Activated B cell treated with CpG ODN at 0.5 μM for 24 hours (primary cell): ENCODE data around the gene FBH1. TPM values are rescaled to one million over a fixed set of nuclear protein-coding genes. Genes with fewer than 3 reads are reported as not detected.
"Not testable (repeated sequence)": the region's sequence is repeated elsewhere in the genome, so short reads cannot be mapped to it uniquely, and the experiment has no call there.

Source experiments
- ATAC-seq: fragments of 200-7000 bp; cut with Tn5 transposase; one replicate; pipeline ENCODE4 v1.10.0; 2021; ENCODE audit warnings: low read depth, mild to moderate bottlenecking, moderate library complexity
- CTCF ChIA-PET: fragments of 350-600 bp; sonication (Branson Sonifier 250); formaldehyde crosslinking; loops from one replicate; lab custom pipeline; 2021; ENCODE audit warnings: antibody characterized with exemption; lab: Charles Lee
- POLR2A ChIA-PET: fragments of 350-600 bp; sonication (Branson Sonifier 250); formaldehyde crosslinking; loops from one replicate; lab custom pipeline; 2021; ENCODE audit warnings: antibody characterized with exemption; lab: Charles Lee
- DNase-seq: peaks from one replicate; pipeline ENCODE4 v3.0.0; 2022
- H3K27ac Mint-ChIP-seq: one replicate; pipeline ENCODE4 v1.8.0; 2020; ENCODE audit warnings: mixed read lengths
- H3K27me3 Mint-ChIP-seq: one replicate; pipeline ENCODE4 v1.8.0; 2021; ENCODE audit warnings: mixed read lengths
- H3K36me3 Mint-ChIP-seq: one replicate; pipeline ENCODE4 v1.8.0; 2021; ENCODE audit warnings: low read depth, mixed read lengths
- H3K4me1 Mint-ChIP-seq: one replicate; pipeline ENCODE4 v1.8.0; 2021; ENCODE audit warnings: mixed read lengths
- H3K4me3 Mint-ChIP-seq: one replicate; pipeline ENCODE4 v1.8.0; 2020; ENCODE audit warnings: mild to moderate bottlenecking, mixed read lengths
- H3K9me3 Mint-ChIP-seq: one replicate; pipeline ENCODE4 v1.8.0; 2020; ENCODE audit warnings: mixed read lengths
- CTCF ChIP-seq: fragments of 200-600 bp; IDR thresholded peaks from one replicate; pipeline ENCODE4 v1.8.0; 2022; ENCODE audit warnings: antibody characterized with exemption, mild to moderate bottlenecking
- intact Hi-C: fragments of 100-400 bp; cut with micrococcal nuclease; formaldehyde crosslinking; loops from one replicate; pipeline ENCODE4 v1.15.1; 2024
- total RNA-seq: library from RNA; stranded (reverse); gene quantifications from 2 replicates; pipeline ENCODE4 v1.2.3, GENCODE V29; 2022

FBH1 gene
- total RNA-seq, 1 donor from 2014 or later = 65.5 TPM

- ATAC-seq = no peak
- no peak overlapping the region for H3K27ac Mint-ChIP-seq
- peaks cover 14% of the 10 kb centered on the region for H3K4me1 Mint-ChIP-seq
- no peaks in the 10 kb centered on the region for H3K27me3 Mint-ChIP-seq
- no peak overlapping the region for H3K4me3 Mint-ChIP-seq
- H3K36me3 Mint-ChIP-seq = peaks cover 15% of the 10 kb centered on the region
- CTCF ChIA-PET = no interaction called here
- no peak for DNase-seq
- no peak for TF ChIP-seq CTCF
- H3K9me3 Mint-ChIP-seq = no peaks in the 10 kb centered on the region
- POLR2A ChIA-PET = no interaction called here
- intact Hi-C loops = no loop called here
Observed at GRCh38 chr10:5942474-5942873, 52.4 kb downstream of the FBH1 start.

GRCh38 chr10:5943536-5943935 is 53.5 kb downstream of the FBH1 start:
- no peak for ATAC-seq
- no peak for DNase-seq
- CTCF ChIA-PET = no interaction called here
- no peaks in the 10 kb centered on the region for H3K27me3 Mint-ChIP-seq
- H3K9me3 Mint-ChIP-seq = no peaks in the 10 kb centered on the region
- no peak for TF ChIP-seq CTCF
- POLR2A ChIA-PET = no interaction called here
- peaks cover 4% of the 10 kb centered on the region for H3K36me3 Mint-ChIP-seq
- no peak overlapping the region for H3K27ac Mint-ChIP-seq
- H3K4me3 Mint-ChIP-seq = no peak overlapping the region
- peaks cover 14% of the 10 kb centered on the region for H3K4me1 Mint-ChIP-seq
- intact Hi-C loops = no loop called here

GRCh38 chr10:5944389-5945189 is 54.5 kb downstream of the FBH1 start:
- Mint-ChIP-seq H3K4me1 (peaks cover 14% of the 10 kb centered on the region), H3K36me3 (no peaks in the 10 kb centered on the region), H3K4me3 (no peak overlapping the region), H3K27me3 (no peaks in the 10 kb centered on the region), H3K27ac (no peak overlapping the region), H3K9me3 (no peaks in the 10 kb centered on the region)
- ChIA-PET POLR2A (no interaction called here), CTCF (no interaction called here)
- intact Hi-C loops = loop anchor here (5.0 kb wide), 1 partner anchor 68 kb away; no protein-coding TSS in a partner anchor
- no peak for TF ChIP-seq CTCF
- ATAC-seq (no peak), DNase-seq (no peak)

- Mint-ChIP-seq H3K9me3 (no peaks in the 10 kb centered on the region), H3K27me3 (no peaks in the 10 kb centered on the region), H3K4me1 (peaks cover 14% of the 10 kb centered on the region), H3K27ac (no peak overlapping the region), H3K36me3 (no peaks in the 10 kb centered on the region), H3K4me3 (peak overlapping the region; percentile 32)
- DNase-seq (no peak), ATAC-seq (no peak)
- ChIA-PET POLR2A (no interaction called here), CTCF (no interaction called here)
- no peak for TF ChIP-seq CTCF
- intact Hi-C loops = loop anchor here (5.0 kb wide), 1 partner anchor 67 kb away; no protein-coding TSS in a partner anchor
Observed at GRCh38 chr10:5945190-5945509, 55.1 kb downstream of the FBH1 start.

DNA sequence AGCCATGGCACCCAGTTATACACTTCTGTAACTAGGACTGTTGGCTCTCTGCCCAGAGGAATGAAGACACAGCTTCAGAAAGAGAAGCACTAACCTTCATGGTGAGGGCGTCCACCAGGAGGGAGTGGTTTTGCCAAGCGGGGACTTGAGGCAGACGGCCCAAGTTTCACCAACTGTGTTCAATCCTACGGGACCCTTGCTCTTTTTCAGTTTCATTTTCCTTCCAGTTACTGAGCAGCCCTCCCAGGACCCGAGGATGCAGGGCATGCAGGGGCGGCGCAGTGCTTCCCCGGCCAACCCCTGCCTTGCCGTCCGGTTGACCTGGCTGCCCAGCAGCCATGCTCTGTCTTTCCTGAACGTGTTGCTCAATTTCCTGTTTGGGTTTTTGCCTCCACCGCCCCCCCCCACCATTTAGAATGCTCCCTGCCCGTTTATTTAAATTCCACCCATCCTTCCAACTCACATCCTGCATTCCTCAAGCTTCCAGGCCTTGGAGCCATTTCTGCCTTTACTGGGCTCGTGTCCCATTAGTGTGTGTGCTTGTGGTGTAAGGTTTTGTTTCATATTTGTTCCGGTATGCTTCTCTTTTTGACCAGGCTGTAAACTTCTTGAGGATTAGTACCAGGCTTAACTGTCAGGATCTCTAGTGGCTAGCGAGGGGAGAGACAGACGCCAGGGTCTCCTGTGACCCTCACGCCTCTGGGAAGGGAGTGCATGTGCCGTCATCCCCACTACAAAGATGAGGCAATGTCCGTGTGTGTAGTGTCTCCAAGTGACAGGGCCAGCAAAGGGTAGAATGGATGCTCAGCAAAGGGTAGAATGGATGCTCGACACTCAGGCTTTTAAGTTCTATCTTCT is 55.7 kb downstream of the FBH1 start:
- peaks cover 10% of the 10 kb centered on the region for H3K4me1 Mint-ChIP-seq
- no peak for DNase-seq
- intact Hi-C loops = loop anchor here (5.0 kb wide), 1 partner anchor 67 kb away; no protein-coding TSS in a partner anchor
- no peaks in the 10 kb centered on the region for H3K9me3 Mint-ChIP-seq
- no peak overlapping the region for H3K27ac Mint-ChIP-seq
- ChIA-PET CTCF (no interaction called here), POLR2A (no interaction called here)
- H3K27me3 Mint-ChIP-seq = no peaks in the 10 kb centered on the region
- peaks cover 3% of the 10 kb centered on the region for H3K36me3 Mint-ChIP-seq
- H3K4me3 Mint-ChIP-seq = peak overlapping the region; percentile 73
- no peak for TF ChIP-seq CTCF
- no peak for ATAC-seq

DNA sequence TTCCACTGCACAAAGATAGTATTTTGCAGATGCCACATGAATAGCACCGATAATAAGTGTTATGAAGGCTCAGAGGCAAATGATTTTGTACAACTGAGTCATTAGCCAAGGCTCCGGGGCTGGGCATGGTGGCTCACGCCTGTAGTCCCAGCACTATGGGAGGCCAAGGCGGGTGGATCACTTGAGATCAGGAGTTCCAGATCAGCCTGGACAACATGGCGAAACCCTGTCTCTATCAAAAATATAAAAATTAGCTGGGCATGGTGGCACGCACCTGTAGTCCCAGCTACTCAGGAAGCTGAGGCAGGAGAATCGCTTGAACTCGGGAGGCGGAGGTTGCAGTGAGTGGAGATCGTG is 56.4 kb downstream of the FBH1 start:
- H3K4me3 Mint-ChIP-seq, H3K27ac Mint-ChIP-seq, ATAC-seq, H3K27me3 Mint-ChIP-seq, H3K36me3 Mint-ChIP-seq, H3K9me3 Mint-ChIP-seq, DNase-seq, H3K4me1 Mint-ChIP-seq, POLR2A ChIA-PET, CTCF ChIA-PET: not testable (repeated sequence)
- intact Hi-C loops = loop anchor here (5.0 kb wide), 1 partner anchor 66 kb away; no protein-coding TSS in a partner anchor
